ENCODE results near the gene LRRC8C. TPM values are rescaled to one million over a fixed set of nuclear protein-coding genes. Genes with fewer than 3 reads are reported as not detected.

Gene LRRC8C
- total and polyA plus RNA-seq, 2 experiments from 2014 or later: 3.6 to 7.3 TPM

DNA sequence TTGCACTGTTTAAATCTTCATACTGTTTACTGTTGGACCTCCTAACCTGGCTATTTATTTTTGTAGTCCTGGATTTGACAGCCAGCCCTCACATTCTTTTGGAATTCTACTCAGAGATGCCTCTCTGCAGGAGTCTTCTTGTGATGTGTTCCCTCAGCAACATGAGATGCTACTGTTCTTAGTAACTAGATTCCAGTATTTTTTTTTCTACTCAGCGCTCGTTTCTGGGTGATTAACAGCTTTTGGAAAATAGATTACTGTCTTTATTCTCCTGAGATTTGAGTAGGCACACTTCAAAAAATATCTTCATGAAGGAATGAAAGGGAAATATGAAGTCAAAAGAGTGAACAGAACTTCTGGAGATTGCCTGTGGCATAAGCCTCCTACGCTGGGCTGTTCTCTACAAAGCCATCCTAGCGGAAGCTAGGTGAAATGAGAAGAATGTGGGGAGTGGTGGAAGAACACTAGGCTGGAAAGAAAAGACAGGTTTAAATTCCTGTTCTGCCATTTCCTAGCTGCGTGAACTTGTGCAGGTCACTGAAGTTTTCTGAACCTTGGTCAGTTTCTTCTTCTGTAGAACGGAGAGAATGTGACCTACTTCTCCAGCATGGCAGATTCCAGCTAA is 75.9 kb downstream of the LRRC8C start:
- H3K4me3 ChIP-seq: no peak overlapping the region
- no peak for TF ChIP-seq EZH2phosphoT487 (IDR thresholded peaks at IDR 0.05; ENCODE audit: insufficient read depth, low read depth)
- TF ChIP-seq EZH2 (IDR thresholded peaks at IDR 0.05; ENCODE audit: insufficient read depth, poor library complexity, severe bottlenecking): no peak
- H3K36me3 ChIP-seq (ENCODE audit: low read depth): no peaks in the 10 kb centered on the region
- 90 to 93% methylated on average over 6 of the region's 6 CpGs for WGBS, 2 experiments (ENCODE audit: low coverage in 1 of 2, low lambda C conversion rate in 2 of 2, missing lambda C conversion rate in 2 of 2)
- H3K27ac ChIP-seq: no peak overlapping the region
- H3K27me3 ChIP-seq (replicated peaks; ENCODE audit: insufficient read depth): no peaks in the 10 kb centered on the region
- no peaks in the 10 kb centered on the region for H3K9me2 ChIP-seq (ENCODE audit: insufficient read depth)
- H4K20me1 ChIP-seq (ENCODE audit: insufficient read depth): no peaks in the 10 kb centered on the region
- in situ Hi-C loops (cut with MboI): no loop called here
- no peak overlapping the region for H2AFZ ChIP-seq
- H3K9ac ChIP-seq: no peak overlapping the region
- no peaks in the 10 kb centered on the region for H3K9me3 ChIP-seq (ENCODE audit: low read depth)
- DNase-seq: no peak
- no peaks in the 10 kb centered on the region for H3K79me2 ChIP-seq (ENCODE audit: insufficient read depth)
- no peaks in the 10 kb centered on the region for H3K4me1 ChIP-seq (ENCODE audit: insufficient read depth)
- no peak overlapping the region for H3K4me2 ChIP-seq (ENCODE audit: unreplicated experiment)
- H3F3A ChIP-seq (ENCODE audit: insufficient read depth): no peaks in the 10 kb centered on the region

- Histone ChIP-seq H3K9me2 (ENCODE audit: insufficient read depth) (no peaks in the 10 kb centered on the region), H4K20me1 (ENCODE audit: insufficient read depth) (no peaks in the 10 kb centered on the region), H2AFZ (no peak overlapping the region), H3K79me2 (ENCODE audit: insufficient read depth) (no peaks in the 10 kb centered on the region), H3K36me3 (ENCODE audit: low read depth) (no peaks in the 10 kb centered on the region), H3K27ac (no peak overlapping the region), H3K27me3 (replicated peaks; ENCODE audit: insufficient read depth) (no peaks in the 10 kb centered on the region), H3K9ac (no peak overlapping the region), H3K9me3 (ENCODE audit: low read depth) (no peaks in the 10 kb centered on the region), H3K4me2 (ENCODE audit: unreplicated experiment) (no peak overlapping the region), H3K4me3 (no peak overlapping the region), H3K4me1 (ENCODE audit: insufficient read depth) (no peaks in the 10 kb centered on the region), H3F3A (ENCODE audit: insufficient read depth) (no peaks in the 10 kb centered on the region)
- DNase-seq: no peak
- TF ChIP-seq EZH2phosphoT487 (IDR thresholded peaks at IDR 0.05; ENCODE audit: insufficient read depth, low read depth): no peak
- TF ChIP-seq EZH2 (IDR thresholded peaks at IDR 0.05; ENCODE audit: insufficient read depth, poor library complexity, severe bottlenecking): no peak
- in situ Hi-C loops (cut with MboI): no loop called here
- 96 to 98% methylated on average over 4 of the region's 4 CpGs for WGBS, 2 experiments (ENCODE audit: low coverage in 1 of 2, low lambda C conversion rate in 2 of 2, missing lambda C conversion rate in 2 of 2)
These were observed 77.7 kb downstream of the LRRC8C start for GRCh38 chr1:89710498-89711139.

GRCh38 chr1:89711140-89711778 is 78.3 kb downstream of the LRRC8C start:
- Histone ChIP-seq H3K9ac (no peak overlapping the region), H3K9me2 (ENCODE audit: insufficient read depth) (no peaks in the 10 kb centered on the region), H3F3A (ENCODE audit: insufficient read depth) (no peaks in the 10 kb centered on the region), H3K4me3 (no peak overlapping the region), H3K4me2 (ENCODE audit: unreplicated experiment) (no peak overlapping the region), H3K4me1 (ENCODE audit: insufficient read depth) (no peaks in the 10 kb centered on the region), H3K27ac (no peak overlapping the region), H3K27me3 (replicated peaks; ENCODE audit: insufficient read depth) (no peaks in the 10 kb centered on the region), H2AFZ (no peak overlapping the region), H4K20me1 (ENCODE audit: insufficient read depth) (no peaks in the 10 kb centered on the region), H3K9me3 (ENCODE audit: low read depth) (no peaks in the 10 kb centered on the region), H3K36me3 (ENCODE audit: low read depth) (no peaks in the 10 kb centered on the region), H3K79me2 (ENCODE audit: insufficient read depth) (no peaks in the 10 kb centered on the region)
- in situ Hi-C loops (cut with MboI): no loop called here
- no peak for DNase-seq
- TF ChIP-seq EZH2phosphoT487 (IDR thresholded peaks at IDR 0.05; ENCODE audit: insufficient read depth, low read depth) (no peak), EZH2 (IDR thresholded peaks at IDR 0.05; ENCODE audit: insufficient read depth, poor library complexity, severe bottlenecking) (no peak)
- 97 to 99% methylated on average over 5 of the region's 5 CpGs for WGBS, 2 experiments (ENCODE audit: low coverage in 1 of 2, low lambda C conversion rate in 2 of 2, missing lambda C conversion rate in 2 of 2)

DNA sequence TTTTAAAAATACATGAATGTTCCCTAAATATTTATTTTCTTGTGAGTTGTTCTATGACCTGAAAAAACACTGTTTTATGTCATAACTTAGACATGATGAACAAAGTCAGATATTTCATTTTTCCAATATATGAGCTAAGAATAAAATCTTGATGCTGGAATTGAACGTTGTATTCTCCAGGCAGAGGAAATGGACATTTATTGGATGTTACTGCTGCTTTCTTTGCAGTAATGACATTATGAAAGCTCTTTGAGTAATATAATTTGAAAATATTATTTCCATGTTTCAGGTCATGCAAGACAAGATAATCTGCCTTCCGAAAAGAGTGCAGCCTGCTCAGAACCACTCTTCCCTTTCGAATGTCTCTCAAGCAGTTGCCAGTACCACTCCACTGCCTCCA is 79.5 kb downstream of the LRRC8C start:
- no peak for DNase-seq
- Histone ChIP-seq H2AFZ (no peak overlapping the region), H3K9ac (no peak overlapping the region), H4K20me1 (ENCODE audit: insufficient read depth) (no peaks in the 10 kb centered on the region), H3K79me2 (ENCODE audit: insufficient read depth) (no peaks in the 10 kb centered on the region), H3K27ac (no peak overlapping the region), H3F3A (ENCODE audit: insufficient read depth) (no peaks in the 10 kb centered on the region), H3K27me3 (replicated peaks; ENCODE audit: insufficient read depth) (no peaks in the 10 kb centered on the region), H3K36me3 (ENCODE audit: low read depth) (no peaks in the 10 kb centered on the region), H3K9me3 (ENCODE audit: low read depth) (no peaks in the 10 kb centered on the region), H3K4me2 (ENCODE audit: unreplicated experiment) (no peak overlapping the region), H3K9me2 (ENCODE audit: insufficient read depth) (no peaks in the 10 kb centered on the region), H3K4me1 (ENCODE audit: insufficient read depth) (no peaks in the 10 kb centered on the region), H3K4me3 (no peak overlapping the region)
- TF ChIP-seq EZH2 (IDR thresholded peaks at IDR 0.05; ENCODE audit: insufficient read depth, poor library complexity, severe bottlenecking) (no peak), EZH2phosphoT487 (IDR thresholded peaks at IDR 0.05; ENCODE audit: insufficient read depth, low read depth) (no peak)
- WGBS, 2 experiments (ENCODE audit: low coverage in 1 of 2, low lambda C conversion rate in 2 of 2, missing lambda C conversion rate in 2 of 2): 95% methylated on average over 3 of the region's 3 CpGs
- in situ Hi-C loops (cut with MboI): no loop called here
